ENCODE results near the gene DCDC2C. TPM values are rescaled to one million over a fixed set of nuclear protein-coding genes. Genes with fewer than 3 reads are reported as not detected.
"Not testable (repeated sequence)": the region's sequence is repeated elsewhere in the genome, so short reads cannot be mapped to it uniquely, and the experiment has no call there.

The DCDC2C gene
- total and polyA plus RNA-seq, 10 donors, result 0.03 to 0.22 TPM; not detected in 8

DNA sequence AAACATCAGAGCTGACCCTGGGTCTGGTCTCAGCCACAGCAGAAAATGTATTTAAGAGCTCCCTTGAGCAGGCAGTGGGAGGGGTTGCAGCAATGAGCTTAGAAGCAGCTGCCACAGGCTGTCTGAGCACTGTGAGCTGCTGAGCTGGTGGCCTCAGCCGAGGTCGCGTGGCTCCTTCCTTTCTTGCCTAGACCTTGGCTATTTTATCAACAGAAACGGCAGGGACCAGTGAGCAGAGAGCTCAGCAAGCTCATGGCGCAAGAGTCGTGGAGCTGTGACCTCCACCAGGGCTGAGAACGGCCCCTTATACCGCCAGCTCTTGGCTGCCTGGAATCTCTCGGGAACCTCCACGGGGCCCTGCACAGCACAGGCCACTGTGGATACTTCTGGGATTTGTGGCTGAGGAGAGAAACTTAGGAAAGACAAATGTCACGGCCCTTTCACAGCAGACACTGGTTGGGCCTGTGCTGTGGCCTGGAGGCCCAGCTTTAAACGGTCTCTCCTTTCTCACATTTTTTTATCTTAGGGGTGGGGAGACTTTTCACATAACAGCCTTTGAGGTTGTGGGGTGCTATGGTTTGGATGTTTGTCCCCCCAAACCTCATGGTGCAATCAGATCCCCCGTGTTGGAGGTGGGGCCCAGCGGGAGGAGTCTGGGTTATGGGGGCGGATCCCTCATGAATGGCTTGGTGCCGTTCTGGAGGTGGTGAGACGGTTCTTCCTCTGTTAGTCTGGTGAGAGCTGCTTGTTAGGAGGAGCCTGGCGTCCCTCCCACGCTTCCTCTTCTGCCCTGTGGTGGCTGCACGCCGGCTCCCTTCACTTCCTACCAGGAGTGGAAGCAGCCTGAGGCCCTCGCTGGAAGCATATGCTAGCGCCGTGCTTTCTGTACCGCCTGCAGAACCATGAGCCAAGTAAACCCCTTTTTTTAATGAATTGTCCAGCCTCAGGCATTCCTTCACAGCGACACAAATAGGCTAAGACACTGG lies 43.6 kb upstream of the DCDC2C start:
- peak; percentile 69 for DNase-seq
- TF ChIP-seq, protein P1, sequence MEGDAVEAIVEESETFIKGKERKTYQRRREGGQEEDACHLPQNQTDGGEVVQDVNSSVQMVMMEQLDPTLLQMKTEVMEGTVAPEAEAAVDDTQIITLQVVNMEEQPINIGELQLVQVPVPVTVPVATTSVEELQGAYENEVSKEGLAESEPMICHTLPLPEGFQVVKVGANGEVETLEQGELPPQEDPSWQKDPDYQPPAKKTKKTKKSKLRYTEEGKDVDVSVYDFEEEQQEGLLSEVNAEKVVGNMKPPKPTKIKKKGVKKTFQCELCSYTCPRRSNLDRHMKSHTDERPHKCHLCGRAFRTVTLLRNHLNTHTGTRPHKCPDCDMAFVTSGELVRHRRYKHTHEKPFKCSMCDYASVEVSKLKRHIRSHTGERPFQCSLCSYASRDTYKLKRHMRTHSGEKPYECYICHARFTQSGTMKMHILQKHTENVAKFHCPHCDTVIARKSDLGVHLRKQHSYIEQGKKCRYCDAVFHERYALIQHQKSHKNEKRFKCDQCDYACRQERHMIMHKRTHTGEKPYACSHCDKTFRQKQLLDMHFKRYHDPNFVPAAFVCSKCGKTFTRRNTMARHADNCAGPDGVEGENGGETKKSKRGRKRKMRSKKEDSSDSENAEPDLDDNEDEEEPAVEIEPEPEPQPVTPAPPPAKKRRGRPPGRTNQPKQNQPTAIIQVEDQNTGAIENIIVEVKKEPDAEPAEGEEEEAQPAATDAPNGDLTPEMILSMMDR (IDR thresholded peaks at IDR 0.05 in 8 of 11, conservative IDR thresholded peaks at IDR 0.05 in 3 of 11), result no peak
- peak in 2 of 3 donors; percentile 9 to 62 for TF ChIP-seq POLR2AphosphoS5 (IDR thresholded peaks at IDR 0.05)
- H3K4me1 ChIP-seq, result peaks cover 0 to 50% (median 20%) of the 10 kb centered on the region in 6 donors
- H3K36me3 ChIP-seq, result no peaks in the 10 kb centered on the region
- intact Hi-C loops (cut with DNase I; ENCODE audit: low total_unique reads), result no loop called here
- no peaks in the 10 kb centered on the region for H3K9me3 ChIP-seq
- H3K27ac ChIP-seq, result peak overlapping the region; percentile 5 to 78 (median 67)
- WGBS, 5 donors, result 62 to 71% (median 67%) methylated on average over 26 of the region's 26 CpGs
- no peak overlapping the region for H3K4me3 ChIP-seq
- no peaks in the 10 kb centered on the region for H3K27me3 ChIP-seq (replicated peaks in 1 of 7)

DNA sequence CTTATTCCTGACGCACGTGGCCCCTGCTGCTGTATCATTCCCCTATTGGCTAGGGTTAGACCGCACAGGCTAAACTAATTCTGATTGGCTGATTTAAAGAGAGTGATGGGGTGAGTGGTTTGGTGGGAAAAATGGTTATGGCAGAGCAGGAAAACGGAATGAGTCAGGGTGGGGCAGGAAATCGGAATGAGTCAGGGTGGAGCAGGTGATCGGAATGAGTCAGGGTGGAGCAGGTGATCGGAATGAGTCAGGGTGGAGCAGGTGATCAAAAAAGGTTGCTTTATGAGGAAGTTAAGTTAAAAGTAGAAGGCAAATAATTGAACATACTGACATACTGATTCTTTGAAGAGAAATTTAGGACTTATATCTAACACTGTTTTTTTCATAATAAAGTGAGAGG lies 42.7 kb upstream of the DCDC2C start:
- peaks cover 0 to 50% (median 19%) of the 10 kb centered on the region in 6 donors for H3K4me1 ChIP-seq
- H3K9me3 ChIP-seq; intact Hi-C loops (cut with DNase I; ENCODE audit: low total_unique reads); H3K36me3 ChIP-seq; H3K27me3 ChIP-seq (replicated peaks in 1 of 7); H3K4me3 ChIP-seq: not testable (repeated sequence)
- 71 to 88% (median 81%) methylated on average over 7 of the region's 7 CpGs for WGBS, 5 donors
- peak; percentile 34 for DNase-seq
- peak overlapping the region in 1 of 8 donors; percentile 76 for H3K27ac ChIP-seq

DNA sequence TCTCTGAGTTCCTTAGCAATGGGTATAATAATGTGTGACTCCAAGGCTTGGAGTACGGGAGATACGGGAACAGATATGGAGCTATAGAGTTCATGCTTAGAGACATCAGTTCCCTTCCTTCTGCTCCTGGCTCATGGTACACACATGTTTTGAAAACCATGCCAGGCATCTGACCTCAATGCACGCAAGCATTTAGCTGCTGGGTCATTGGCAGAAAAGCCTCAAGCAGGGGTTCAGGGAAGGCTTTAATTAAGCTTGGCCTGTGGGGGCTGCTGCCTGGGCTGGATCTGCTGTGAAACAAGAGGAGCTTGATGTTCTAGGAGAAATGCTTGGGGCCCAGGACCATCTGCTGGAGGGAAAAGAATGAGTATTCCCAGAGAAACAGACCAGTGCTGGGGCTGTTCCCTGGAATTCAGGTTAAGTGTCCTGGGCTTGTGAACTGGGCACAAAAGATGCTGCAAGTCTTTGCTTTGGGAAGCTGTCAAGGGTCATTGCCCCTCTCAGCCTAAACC lies 42.2 kb upstream of the DCDC2C start:
- H3K36me3 ChIP-seq, result no peaks in the 10 kb centered on the region
- H3K9me3 ChIP-seq, result no peaks in the 10 kb centered on the region
- H3K27me3 ChIP-seq (replicated peaks in 1 of 7), result no peaks in the 10 kb centered on the region
- intact Hi-C loops (cut with DNase I; ENCODE audit: low total_unique reads), result no loop called here
- no peak overlapping the region for H3K4me3 ChIP-seq
- WGBS, 5 donors, result 86 to 99% (median 94%) methylated on average over 3 of the region's 3 CpGs
- H3K4me1 ChIP-seq, result peaks cover 0 to 45% (median 17%) of the 10 kb centered on the region in 6 donors
- TF ChIP-seq, protein P1 (IDR thresholded peaks at IDR 0.05 in 8 of 11, conservative IDR thresholded peaks at IDR 0.05 in 3 of 11), result no peak
- no peak for TF ChIP-seq POLR2A (IDR thresholded peaks at IDR 0.05)
- no peak for TF ChIP-seq POLR2AphosphoS5 (IDR thresholded peaks at IDR 0.05)
- H3K27ac ChIP-seq, result no peak overlapping the region
- peak; percentile 29 for DNase-seq

- H3K4me1 ChIP-seq, result peaks cover 0 to 34% (median 14%) of the 10 kb centered on the region in 6 donors
- TF ChIP-seq, protein P1 (IDR thresholded peaks at IDR 0.05 in 8 of 11, conservative IDR thresholded peaks at IDR 0.05 in 3 of 11), result no peak
- no peak for TF ChIP-seq POLR2AphosphoS5 (IDR thresholded peaks at IDR 0.05)
- no peak for TF ChIP-seq POLR2A (IDR thresholded peaks at IDR 0.05)
- intact Hi-C loops (cut with DNase I; ENCODE audit: low total_unique reads), result no loop called here
- H3K9me3 ChIP-seq, result no peaks in the 10 kb centered on the region
- 49 to 79% (median 64%) methylated on average over 6 of the region's 6 CpGs for WGBS, 5 donors
- H3K27me3 ChIP-seq (replicated peaks in 1 of 7), result no peaks in the 10 kb centered on the region
- H3K36me3 ChIP-seq, result no peaks in the 10 kb centered on the region
- peak overlapping the region in 1 of 8 donors; percentile 26 for H3K27ac ChIP-seq
- DNase-seq, result peak; percentile 45
- no peak overlapping the region for H3K4me3 ChIP-seq
Observed at GRCh38 chr2:3662239-3662638, 41.1 kb upstream of the DCDC2C start.

Data from spleen (tissue), 11 donors.